NCI-H524 treated with DMSO at 0.1 percent for 48 hours (cell line): ENCODE data around the gene HSFX3.
"Not testable (repeated sequence)": the region's sequence is repeated elsewhere in the genome, so short reads cannot be mapped to it uniquely, and the experiment has no call there.

Source experiments
- DNase-seq: peaks from one replicate; lab custom pipeline; 2025; lab: John Stamatoyannopoulos, UW

HSFX3 gene

DNA sequence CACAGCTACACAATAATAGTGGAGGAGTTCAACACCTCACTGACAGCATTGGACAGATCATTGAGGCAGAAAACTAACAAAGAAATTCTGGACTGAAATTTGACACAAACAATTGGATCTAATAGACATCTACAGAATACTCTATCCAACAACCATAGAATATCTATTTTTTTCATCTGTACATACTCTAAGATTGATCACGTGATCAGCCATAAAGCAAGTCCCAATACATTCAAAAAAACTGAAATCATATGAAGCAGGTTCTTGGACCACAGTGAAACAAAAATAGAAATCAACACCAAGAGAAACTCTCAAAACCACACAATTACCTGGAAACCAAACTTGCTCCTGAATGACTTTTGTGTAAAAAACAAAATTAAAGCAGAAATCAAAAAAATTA is 32.4 kb downstream of the HSFX3 start:
- DNase-seq = no peak

DNA sequence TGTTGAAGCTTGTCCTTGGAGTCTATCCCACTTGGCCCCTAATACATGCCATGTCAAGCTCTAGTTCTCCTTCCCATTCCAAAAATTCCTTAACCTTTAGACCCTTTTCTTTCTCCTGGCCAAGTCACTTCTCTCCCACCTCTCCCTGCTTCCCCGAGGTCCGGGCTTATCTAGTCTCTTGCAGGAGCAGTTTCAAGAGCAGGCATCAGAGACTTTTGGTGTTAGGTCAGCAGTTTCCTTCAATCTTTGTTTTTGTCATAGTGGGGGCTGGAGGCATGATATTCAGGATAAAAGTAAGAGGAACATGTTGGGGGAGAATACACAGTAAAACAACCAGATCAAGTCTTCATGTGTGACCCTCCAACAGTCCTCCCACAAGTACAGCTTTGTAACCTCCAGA is 33.1 kb downstream of the HSFX3 start:
- no peak for DNase-seq

DNA sequence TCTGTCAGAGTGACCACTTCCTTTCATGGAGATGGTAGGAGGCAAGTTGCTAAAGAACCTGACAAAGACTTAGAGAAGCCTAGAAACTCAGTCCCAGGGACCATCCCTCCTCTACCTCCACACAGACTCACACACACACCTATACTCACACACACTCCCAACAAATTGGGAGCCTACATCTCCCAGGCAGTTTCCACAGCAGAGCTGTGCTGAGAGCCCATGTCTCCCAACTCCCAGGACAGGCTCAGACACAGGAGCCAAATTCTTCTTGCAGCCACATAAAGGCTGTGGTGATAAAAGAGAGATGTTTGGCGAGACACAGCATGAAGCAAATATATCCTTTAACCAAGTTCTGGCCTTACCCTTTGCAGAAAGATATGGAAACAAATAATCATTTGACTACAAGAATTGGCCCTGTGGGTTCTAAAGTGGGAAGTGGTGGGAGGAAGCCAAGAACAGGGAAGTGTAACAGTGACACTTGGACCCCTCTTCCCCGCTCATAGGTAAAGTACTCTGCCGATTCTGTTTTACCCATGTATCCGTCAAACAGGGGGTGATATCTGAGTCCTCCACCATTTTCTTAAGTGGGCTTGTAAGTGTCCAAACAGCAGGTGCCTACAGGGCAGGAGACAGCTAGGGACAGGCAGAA is 33.6 kb downstream of the HSFX3 start:
- no peak for DNase-seq

DNA sequence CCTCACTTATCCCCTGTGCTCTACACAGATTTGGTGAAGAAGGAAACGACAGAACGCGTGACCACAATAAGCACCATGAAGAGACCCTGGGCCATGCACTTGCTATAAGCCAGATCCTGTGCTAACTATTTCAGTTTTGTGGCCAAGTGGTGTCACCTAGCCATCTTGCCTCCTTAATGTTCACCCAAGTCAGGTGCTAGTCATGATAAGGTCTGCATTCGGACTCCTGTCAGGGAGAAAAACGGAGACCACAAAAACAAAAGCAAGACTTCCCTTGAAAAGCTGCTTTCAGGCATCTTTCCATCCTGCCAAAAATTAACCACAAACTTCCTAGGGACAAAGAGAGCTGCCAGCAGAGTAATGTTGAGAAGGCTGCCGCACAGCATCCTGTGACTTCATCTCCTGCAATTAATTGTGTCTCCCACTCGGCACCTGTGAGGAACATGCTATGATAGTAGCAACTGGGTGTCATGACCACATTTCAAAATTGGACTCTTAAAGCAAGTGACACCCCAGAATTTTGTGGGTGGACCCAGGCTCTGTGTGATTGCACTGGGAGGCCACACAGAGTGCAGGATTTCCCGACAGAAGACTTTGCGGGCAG is 35.8 kb downstream of the HSFX3 start:
- DNase-seq = no peak

DNA sequence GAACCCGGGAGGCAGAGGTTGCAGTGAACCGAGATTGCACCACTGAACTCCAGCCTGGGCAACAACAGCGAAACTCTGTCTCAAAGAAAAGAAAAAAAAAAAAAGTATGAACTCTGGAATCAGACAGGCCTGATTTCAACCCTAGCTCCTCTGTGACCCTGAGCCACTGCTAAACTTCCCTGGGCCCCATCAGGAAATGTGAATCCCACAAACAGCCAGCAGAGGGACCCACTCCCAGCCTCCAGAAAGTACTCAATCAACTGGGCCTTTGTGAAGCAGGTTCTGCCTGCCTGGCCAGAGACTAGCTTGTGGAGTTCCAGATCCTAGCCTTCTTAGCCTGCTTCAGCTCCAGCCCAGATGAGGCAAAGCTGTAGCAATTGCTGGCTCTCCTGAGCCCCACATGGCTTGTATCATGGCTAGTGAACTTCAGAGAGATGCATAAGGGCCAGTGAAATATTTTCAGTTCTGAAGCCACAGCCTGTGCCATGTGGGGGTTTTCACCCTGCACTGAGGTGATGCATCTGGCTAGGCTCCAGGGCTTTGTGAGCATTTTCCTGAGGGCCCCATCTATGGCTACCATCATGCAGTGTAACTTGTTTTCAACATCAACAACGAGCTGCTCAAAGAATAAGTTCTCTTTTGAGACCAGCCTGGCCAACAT is 37.4 kb downstream of the HSFX3 start:
- no peak for DNase-seq

DNA sequence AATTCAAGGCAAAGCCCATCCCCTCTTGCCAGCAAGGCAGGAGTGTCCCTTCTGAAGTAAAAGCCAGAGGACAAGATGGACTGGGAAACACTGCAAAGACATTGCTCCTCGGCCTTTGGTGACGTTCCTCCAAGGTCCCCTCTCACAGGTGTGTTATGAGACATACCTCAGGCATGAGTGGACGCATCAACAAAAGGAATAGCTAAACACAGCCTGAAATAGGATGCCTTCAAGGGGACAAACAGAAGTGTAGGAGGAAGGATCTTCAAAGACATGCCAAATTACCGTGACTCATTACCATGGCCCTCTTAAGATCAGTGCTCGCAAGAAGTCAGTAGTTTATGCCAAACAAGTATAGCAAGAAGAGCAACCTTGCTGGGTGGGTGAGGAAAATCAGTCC is 38.6 kb downstream of the HSFX3 start:
- DNase-seq = no peak

DNA sequence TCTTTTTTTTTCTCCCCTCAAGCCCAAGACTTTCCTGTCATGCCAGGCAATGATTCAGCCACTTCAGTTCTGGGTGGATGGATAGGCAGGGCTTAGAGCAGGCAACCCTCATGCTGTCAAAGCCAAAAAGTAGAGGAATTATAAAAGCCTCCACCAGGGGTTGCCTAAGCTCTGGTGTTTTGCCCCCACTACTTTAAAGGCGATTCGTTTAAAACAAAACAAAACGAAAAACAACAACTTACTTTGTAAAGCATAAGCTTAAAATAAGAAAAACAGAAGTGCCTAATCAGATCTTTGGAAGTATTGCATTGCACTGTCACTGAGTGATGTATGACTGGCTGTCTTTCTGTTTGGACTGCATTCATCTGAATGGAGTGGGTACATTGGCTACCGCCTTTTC is 39.3 kb downstream of the HSFX3 start:
- DNase-seq = no peak

DNA sequence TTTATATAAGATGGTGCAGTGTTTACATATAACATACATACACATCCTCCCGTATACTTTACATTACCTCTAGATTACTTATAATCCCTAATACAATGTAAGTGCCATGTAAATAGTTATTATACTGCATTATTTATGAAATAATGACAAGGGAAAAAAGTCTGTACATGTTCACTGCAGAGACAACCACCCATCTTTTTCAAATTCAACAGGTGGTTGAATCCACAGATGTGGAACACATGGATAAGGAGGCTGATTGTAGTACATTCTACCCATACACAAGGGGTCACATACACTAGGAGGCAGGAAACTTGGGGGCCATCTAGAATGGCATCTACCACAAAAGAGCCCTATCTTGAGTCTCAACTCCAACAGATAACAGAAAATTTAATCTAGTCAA is 41.3 kb downstream of the HSFX3 start:
- DNase-seq = no peak

DNA sequence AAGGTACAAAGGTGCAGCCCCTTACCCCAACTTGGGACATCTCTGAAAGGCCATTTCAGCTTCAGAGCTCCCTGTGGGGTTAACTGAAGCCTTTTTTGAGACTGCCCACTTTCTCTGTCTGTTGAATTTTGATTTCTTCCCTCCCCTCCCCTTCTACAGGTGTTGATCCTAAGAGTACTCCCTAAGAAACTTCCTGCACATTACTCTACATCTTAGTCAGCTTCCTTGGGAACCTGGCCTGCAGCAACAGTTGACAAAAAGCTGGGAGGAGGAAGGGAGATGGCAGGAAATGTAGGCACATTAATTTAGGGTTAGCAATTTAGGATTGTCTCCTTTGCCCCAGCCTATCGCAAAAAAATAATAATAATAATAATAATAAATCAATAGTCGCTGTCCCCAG is 43.4 kb downstream of the HSFX3 start:
- no peak for DNase-seq

DNA sequence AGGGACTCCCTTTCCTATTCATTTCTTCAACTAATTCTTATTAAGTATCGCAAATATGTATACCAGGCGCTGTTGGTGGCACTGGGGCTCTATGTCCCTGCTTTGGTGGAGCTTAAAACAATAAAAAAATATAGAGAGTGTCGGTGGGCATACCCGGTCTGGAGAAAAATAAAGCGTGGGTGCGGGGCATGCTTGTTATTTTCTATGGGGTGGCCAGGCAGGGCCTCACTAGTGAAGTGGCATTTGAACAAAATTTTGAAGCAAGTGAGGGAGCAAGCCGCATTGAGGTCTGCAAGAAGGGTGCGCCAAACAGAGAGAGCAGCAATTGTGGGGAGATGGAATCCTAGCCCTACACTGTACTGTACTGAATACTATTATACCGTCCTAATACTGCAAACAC is 44.1 kb downstream of the HSFX3 start:
- DNase-seq = no peak

DNA sequence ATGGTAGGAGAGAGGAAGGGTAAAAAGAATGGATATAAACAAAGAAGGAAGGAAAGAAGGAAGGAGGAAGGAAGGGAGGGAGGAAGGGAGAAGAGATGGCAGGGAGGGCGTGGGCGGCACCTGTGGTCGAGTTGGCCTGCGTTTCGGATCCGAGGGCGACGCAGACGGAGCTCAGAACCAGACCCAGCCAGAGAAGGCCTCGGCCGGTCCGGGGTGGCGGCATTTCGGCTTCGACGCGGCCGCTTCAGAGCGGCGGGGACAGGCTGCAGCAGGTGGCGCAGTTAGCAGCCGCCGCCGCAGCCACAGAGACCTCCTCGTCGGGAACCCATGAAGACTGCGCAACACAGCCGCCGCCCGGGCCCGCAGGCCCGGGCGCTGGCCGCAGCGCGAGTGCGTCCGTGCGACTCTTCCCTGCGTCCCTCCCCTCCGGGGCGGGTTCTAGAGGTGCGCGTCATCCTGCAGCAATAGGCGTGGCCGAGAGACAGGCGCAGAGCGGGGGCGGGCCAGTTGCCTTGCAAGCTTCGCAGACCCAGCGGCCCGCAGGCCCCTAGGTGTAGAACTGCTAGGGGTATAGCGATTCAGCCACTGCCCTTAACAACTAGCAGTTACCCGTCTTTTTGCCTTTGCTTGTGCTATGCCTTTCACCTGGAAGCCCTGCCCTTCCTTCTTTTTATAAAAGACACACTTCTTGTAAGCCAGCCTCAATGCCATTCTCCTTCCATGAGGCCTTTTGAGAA is 44.6 kb downstream of the HSFX3 start, which contains the start of gene IDS:
IDS (minus strand) TSS at position 392 of the 737 bp plus-strand sequence; CDS start at position 223, 169 bp downstream.
- peak; percentile 43 for DNase-seq

DNA sequence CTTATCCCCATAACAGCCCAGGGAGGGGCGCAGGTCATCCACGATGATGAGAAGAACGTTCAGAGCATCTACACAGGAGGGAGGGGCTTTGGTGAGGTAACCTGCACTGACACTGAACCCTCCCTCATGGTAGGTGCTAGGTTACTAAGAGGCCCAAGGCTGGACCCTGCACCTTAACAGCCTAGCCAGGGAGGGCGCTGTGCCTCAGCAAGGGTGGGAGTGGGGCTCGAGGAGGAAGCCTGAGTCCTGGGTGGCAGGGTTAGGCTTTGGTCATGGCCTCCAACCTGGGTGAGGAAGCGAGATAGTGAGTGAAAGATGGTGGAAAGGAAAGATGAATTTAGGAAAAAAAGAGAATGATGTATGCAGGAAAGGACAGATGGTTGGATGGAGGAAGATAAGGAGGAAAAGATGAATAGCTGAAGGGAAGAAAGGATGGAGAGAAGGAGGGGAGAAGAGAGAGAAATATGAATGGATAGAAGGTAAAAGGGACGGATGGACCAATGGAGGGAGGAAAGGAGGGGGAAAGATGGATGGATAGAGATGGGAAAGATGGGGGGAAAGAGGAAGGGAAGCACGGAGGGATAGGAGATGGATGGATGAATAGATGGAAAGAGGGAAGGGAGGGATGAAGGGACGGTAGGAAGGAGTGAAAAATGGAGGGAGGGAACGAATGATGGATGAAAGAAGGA is 45.4 kb downstream of the HSFX3 start:
- DNase-seq = no peak

DNA sequence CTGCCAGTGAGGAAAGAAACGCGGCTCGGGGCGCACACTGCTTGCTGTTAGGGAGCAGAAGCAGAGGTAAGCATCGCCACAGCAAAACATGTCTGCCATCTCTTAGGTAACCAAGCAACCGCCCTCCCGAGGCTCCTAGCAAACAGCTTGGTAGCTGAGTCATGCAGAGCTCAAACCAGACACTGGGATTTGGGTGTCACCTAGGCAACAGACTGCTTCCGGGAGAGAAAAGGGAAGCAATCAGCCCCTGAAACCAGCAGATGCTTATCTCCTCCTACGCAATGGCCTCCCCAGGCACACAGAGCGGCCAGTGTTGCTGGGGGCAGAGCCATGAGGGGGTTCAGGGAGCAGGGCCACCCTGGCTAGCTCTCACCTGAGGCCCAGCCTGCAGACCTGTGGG is 46.3 kb downstream of the HSFX3 start:
- not testable (repeated sequence) for DNase-seq

DNA sequence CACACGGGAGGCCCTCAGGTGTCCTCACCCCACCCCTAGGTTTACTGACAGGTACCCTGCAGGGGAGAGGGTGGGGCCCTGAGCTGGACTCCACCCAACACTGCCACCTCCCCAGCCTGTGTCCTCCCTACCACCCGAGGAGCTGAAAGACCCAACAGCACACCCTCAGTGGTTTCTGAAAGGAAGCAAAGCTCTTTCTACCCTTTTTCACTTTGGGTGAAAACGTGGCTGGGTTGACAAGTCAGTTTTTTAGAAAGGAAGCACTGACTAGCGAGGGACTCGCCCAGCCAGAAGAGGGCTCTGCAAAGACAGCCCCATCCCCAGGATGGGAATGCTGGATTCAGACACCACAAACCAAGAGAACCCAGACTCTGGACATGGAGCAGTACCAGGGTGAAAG is 46.8 kb downstream of the HSFX3 start:
- DNase-seq = not testable (repeated sequence)

DNA sequence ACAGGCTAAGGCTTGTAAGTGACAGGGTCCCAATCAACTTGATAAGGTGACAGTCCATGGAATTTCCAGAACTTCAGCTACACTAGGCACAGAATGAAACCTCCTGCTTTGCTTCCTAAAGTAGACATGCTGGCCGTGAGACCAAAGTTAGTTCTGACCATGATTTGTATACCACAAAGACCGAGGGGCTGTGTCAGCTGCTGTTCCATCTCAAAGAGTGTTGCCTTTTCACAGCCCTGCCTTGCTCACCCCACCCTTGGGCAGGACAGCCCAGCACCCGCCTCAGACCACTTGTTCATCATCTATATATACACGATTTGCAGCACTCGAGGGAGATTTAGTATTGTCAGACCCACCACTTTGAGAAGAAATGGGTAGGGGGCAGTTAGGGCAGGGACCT is 50.0 kb downstream of the HSFX3 start:
- no peak for DNase-seq

DNA sequence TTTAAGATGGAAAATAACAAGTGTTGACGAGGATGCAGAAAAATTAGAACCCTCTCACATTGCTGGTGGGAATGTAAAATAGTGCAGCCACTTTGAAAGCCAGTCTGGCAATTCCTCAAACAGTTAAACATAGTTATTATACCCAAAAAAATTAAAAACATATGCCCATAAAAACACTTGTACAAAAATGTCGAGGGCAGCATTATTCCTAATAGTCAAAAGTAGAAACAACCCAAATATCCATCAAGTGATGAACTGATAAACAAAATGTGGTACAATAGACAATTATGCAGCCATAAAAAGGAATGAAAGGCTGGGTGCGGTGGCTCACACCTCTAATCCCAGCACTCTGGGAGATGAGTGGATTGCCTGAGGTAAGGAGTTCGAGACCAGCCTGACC is 51.0 kb downstream of the HSFX3 start:
- DNase-seq = no peak
